ENCODE measurements around the gene AVEN. TPM values are rescaled to one million over a fixed set of nuclear protein-coding genes. Genes with fewer than 3 reads are reported as not detected.
A peak's percentile ranks its signal among the peaks of the same experiment; 100 is the strongest.
"Not testable (repeated sequence)": the region's sequence is repeated elsewhere in the genome, so short reads cannot be mapped to it uniquely, and the experiment has no call there.

The AVEN gene
- 15.3 and 27.3 TPM in 2 replicates for total RNA-seq

- no peak for DNase-seq (ENCODE audit: low read depth)
These were observed at the start of gene AVEN for GRCh38 chr15:34038871-34039789. AVEN (minus strand) TSS chr15:34039204; CDS start chr15:34039046, 158 bp downstream.

- DNase-seq (ENCODE audit: low read depth), result no peak
These were observed 46.7 kb upstream of the AVEN start for GRCh38 chr15:34085746-34086145.

GRCh38 chr15:34084086-34084485, 45.1 kb upstream of the AVEN start:
- no peak for DNase-seq (ENCODE audit: low read depth)

- no peak for DNase-seq (ENCODE audit: low read depth)
These were observed 40.9 kb upstream of the AVEN start for GRCh38 chr15:34079904-34080303.

GRCh38 chr15:34078900-34079299, 39.9 kb upstream of the AVEN start:
- no peak for DNase-seq (ENCODE audit: low read depth)

GRCh38 chr15:34076785-34077184, 37.8 kb upstream of the AVEN start:
- no peak for DNase-seq (ENCODE audit: low read depth)

- DNase-seq (ENCODE audit: low read depth), result no peak
These were observed 31.0 kb upstream of the AVEN start for GRCh38 chr15:34070003-34070402.

GRCh38 chr15:34065941-34066340, 26.9 kb upstream of the AVEN start:
- DNase-seq (ENCODE audit: low read depth), result no peak

GRCh38 chr15:34065261-34065660, 26.3 kb upstream of the AVEN start:
- DNase-seq (ENCODE audit: low read depth), result no peak

- no peak for DNase-seq (ENCODE audit: low read depth)
These were observed 25.4 kb upstream of the AVEN start for GRCh38 chr15:34064438-34064837.

- no peak for DNase-seq (ENCODE audit: low read depth)
These were observed 20.9 kb upstream of the AVEN start for GRCh38 chr15:34059946-34060345.

GRCh38 chr15:34059476-34059875, 20.5 kb upstream of the AVEN start:
- DNase-seq (ENCODE audit: low read depth), result no peak

- DNase-seq (ENCODE audit: low read depth), result no peak
These were observed 17.9 kb upstream of the AVEN start for GRCh38 chr15:34056911-34057310.

- DNase-seq (ENCODE audit: low read depth), result peak; percentile 82
These were observed 17.0 kb upstream of the AVEN start for GRCh38 chr15:34055868-34056595.

- DNase-seq (ENCODE audit: low read depth), result no peak
These were observed 15.2 kb upstream of the AVEN start for GRCh38 chr15:34054081-34054707.

GRCh38 chr15:34050385-34050784, 11.4 kb upstream of the AVEN start:
- not testable (repeated sequence) for DNase-seq (ENCODE audit: low read depth)

- DNase-seq (ENCODE audit: low read depth), result peak; percentile 96
These were observed 10.1 kb upstream of the AVEN start for GRCh38 chr15:34049112-34049511.

- no peak for DNase-seq (ENCODE audit: low read depth)
These were observed 9.1 kb upstream of the AVEN start for GRCh38 chr15:34047893-34048775.

- DNase-seq (ENCODE audit: low read depth), result no peak
These were observed 7.6 kb upstream of the AVEN start for GRCh38 chr15:34046471-34047145.

GRCh38 chr15:34043813-34044212, 4.8 kb upstream of the AVEN start:
- no peak for DNase-seq (ENCODE audit: low read depth)

- DNase-seq (ENCODE audit: low read depth), result no peak
These were observed 4.4 kb upstream of the AVEN start for GRCh38 chr15:34043391-34043790.
